Right lobe of liver (tissue), 6 donors: Measurements from ENCODE around the gene CELF2. TPM values are rescaled to one million over a fixed set of nuclear protein-coding genes. Genes with fewer than 3 reads are reported as not detected.
A peak's percentile ranks its signal among the peaks of the same experiment; 100 is the strongest.

Source experiments
- ATAC-seq, 4 donors: fragments of 200-7000 bp; cut with Tn5 transposase; one replicate each; pipeline ENCODE4 v1.9.1; 2020; ENCODE audit warnings: mild to moderate bottlenecking in 4 of 4, moderate library complexity in 4 of 4
- DNase-seq, 3 donors: peaks; one replicate each; pipeline ENCODE4 v3.0.0-alpha.2; 2020
- H3K27ac ChIP-seq, 3 donors: fragments of 200-600 bp; one replicate each; pipeline ENCODE4 v1.8.0; 2022
- H3K27me3 ChIP-seq, 2 donors: fragments of 200-600 bp; one replicate each; pipeline ENCODE4 v1.8.0; 2022
- H3K36me3 ChIP-seq, 4 donors: fragments of 200-600 bp; sonication (generic) in 1 of 4; one replicate each; pipeline versions ENCODE4 v1.5.1 to v1.8.0; 2017 to 2022; ENCODE audit warnings: control low read depth in 1 of 4
- H3K4me1 ChIP-seq, 4 donors: fragments of 200-600 bp; sonication (generic) in 1 of 4; one replicate each; pipeline versions ENCODE4 v1.5.1 to v1.8.0; 2017 to 2022; ENCODE audit warnings: control low read depth in 1 of 4
- H3K4me3 ChIP-seq, 3 donors: fragments of 200-600 bp; one replicate each; pipeline ENCODE4 v1.8.0; 2022
- H3K9me3 ChIP-seq, 4 donors: fragments of 200-600 bp; sonication (generic) in 1 of 4; one replicate each; pipeline versions ENCODE4 v1.5.1 to v1.8.0; 2017 to 2022; ENCODE audit warnings: control low read depth in 1 of 4
- CTCF ChIP-seq, 4 donors: fragments of 200-600 bp in 3 of 4; fragments of 450-650 bp in 1 of 4; IDR thresholded peaks; one replicate each; pipeline versions ENCODE4 v1.5.1 to v1.8.0; 2016 to 2022; ENCODE audit warnings: antibody characterized with exemption in 4 of 4, mild to moderate bottlenecking in 2 of 4
- POLR2A ChIP-seq: fragments of 450-650 bp; IDR thresholded peaks from one replicate; pipeline ENCODE4 v1.6.1; 2017; ENCODE audit warnings: antibody characterized with exemption, mild to moderate bottlenecking
- WGBS: methylation state at CpG from one replicate; pipeline ENCODE4 v1.1.6; 2018; ENCODE audit warnings: low coverage, low lambda C conversion rate; ENCODE audit not compliant: insufficient coverage; ENCODE audit errors: missing lambda C conversion rate; 5-methylcytosine and 5-hydroxymethylcytosine counted together
- intact Hi-C, 2 donors: fragments of 100-400 bp; cut with DNase I; formaldehyde crosslinking; loops; one replicate each; pipeline versions ENCODE4 v1.11.2 to v1.14.1; 2022
- total RNA-seq, 6 experiments: library from RNA; depleted of rRNA in 2 of 6; stranded (reverse); fragments of >200 nt in 2 of 6; fragmentation: NEBNext Ultra II Directional in 3 of 6; extraction: Animal tissue kit (Norgen Biotek cat#: 25700) in 3 of 6; gene quantifications; one replicate each; pipeline versions ENCODE4 v1.1.0 to v1.2.4, GENCODE V29; 2016 to 2023
- donor health status: DM: no; HTN: yes; CAD: no.
- donor health status: DM: no; HTN: no; CAD: no.
- donor health status: DM: no; HTN: no; CAD: no.
- donor health status: DM: no; HTN: yes; CAD: no.
- donor health status: DM: no; HTN: yes; CAD: no.

The CELF2 gene
- total RNA-seq, 6 experiments from 2014 or later = 2.4 to 6.2 (median 3.7) TPM

GRCh38 chr10:11284291-11285085, 266.8 kb downstream of the CELF2 start:
- H3K4me1 ChIP-seq = no peaks in the 10 kb centered on the region
- WGBS = 71% methylated on average over 7 of the region's 7 CpGs

GRCh38 chr10:11285171-11285570, 267.5 kb downstream of the CELF2 start:
- intact Hi-C loops = no loop called here
- H3K4me3 ChIP-seq = no peak overlapping the region
- DNase-seq = no peak
- no peaks in the 10 kb centered on the region for H3K4me1 ChIP-seq
- TF ChIP-seq POLR2A = no peak
- TF ChIP-seq CTCF (IDR thresholded peaks at IDR 0.05) = no peak
- ATAC-seq = no peak
- WGBS = 46% methylated on average over 4 of the region's 4 CpGs
- no peaks in the 10 kb centered on the region for H3K9me3 ChIP-seq
- H3K36me3 ChIP-seq = peaks cover 0 to 2% (median 0%) of the 10 kb centered on the region in 4 donors
- H3K27me3 ChIP-seq = no peaks in the 10 kb centered on the region
- no peak overlapping the region for H3K27ac ChIP-seq

More at GRCh38 chr10:11284291-11285085, 266.8 kb downstream of the CELF2 start:
- Histone ChIP-seq H3K9me3 (no peaks in the 10 kb centered on the region), H3K36me3 (peaks cover 0 to 2% (median 0%) of the 10 kb centered on the region in 4 donors), H3K4me3 (no peak overlapping the region), H3K27ac (no peak overlapping the region), H3K27me3 (no peaks in the 10 kb centered on the region)
- ATAC-seq (no peak), DNase-seq (peak in 1 of 3 donors; percentile 39)
- no peak for TF ChIP-seq POLR2A
- TF ChIP-seq CTCF (IDR thresholded peaks at IDR 0.05) = no peak
- intact Hi-C loops = no loop called here

- Histone ChIP-seq H3K27ac (no peak overlapping the region), H3K4me1 (no peaks in the 10 kb centered on the region), H3K4me3 (no peak overlapping the region), H3K9me3 (no peaks in the 10 kb centered on the region), H3K36me3 (peaks cover 0 to 2% (median 0%) of the 10 kb centered on the region in 4 donors), H3K27me3 (no peaks in the 10 kb centered on the region)
- TF ChIP-seq POLR2A = no peak
- no peak for TF ChIP-seq CTCF (IDR thresholded peaks at IDR 0.05)
- intact Hi-C loops = no loop called here
- no peak for DNase-seq
- 83% methylated on average over 2 of the region's 7 CpGs for WGBS
- ATAC-seq = no peak
Measured at GRCh38 chr10:11286261-11286852, 268.7 kb downstream of the CELF2 start.

- peaks cover 0 to 2% (median 0%) of the 10 kb centered on the region in 4 donors for H3K36me3 ChIP-seq
- H3K27ac ChIP-seq = no peak overlapping the region
- ATAC-seq (no peak), DNase-seq (no peak)
- H3K9me3 ChIP-seq = no peaks in the 10 kb centered on the region
- no peaks in the 10 kb centered on the region for H3K27me3 ChIP-seq
- intact Hi-C loops = no loop called here
- H3K4me1 ChIP-seq = no peaks in the 10 kb centered on the region
- TF ChIP-seq CTCF (IDR thresholded peaks at IDR 0.05) (no peak), POLR2A (no peak)
- WGBS = 75% methylated on average over 9 of the region's 13 CpGs
- H3K4me3 ChIP-seq = no peak overlapping the region
Measured at GRCh38 chr10:11288302-11288701, 270.6 kb downstream of the CELF2 start.
